OCI-LY1 (cell line): ENCODE results near the gene KCNJ14.
"Not testable (repeated sequence)": the region's sequence is repeated elsewhere in the genome, so short reads cannot be mapped to it uniquely, and the experiment has no call there.

Source experiments
- H2AFZ ChIP-seq: fragments of 200-600 bp; sonication (generic), shearing (Covaris generic); 2 replicates; pipeline ENCODE4 v1.6.0; 2014; ENCODE audit warnings: antibody characterized with exemption, mild to moderate bottlenecking, low read length
- H3F3A ChIP-seq: fragments of 200-600 bp; sonication (generic), shearing (Covaris generic); 2 replicates; pipeline ENCODE4 v1.6.0; 2014; ENCODE audit warnings: mild to moderate bottlenecking, antibody characterized with exemption, low read length, moderate library complexity; ENCODE audit not compliant: insufficient read depth
- H3K27ac ChIP-seq: fragments of 200-600 bp; sonication (generic); 2 replicates; pipeline ENCODE4 v1.5.1; 2014; ENCODE audit warnings: low read length, mixed run types, mild to moderate bottlenecking, low read depth; ENCODE audit not compliant: poor library complexity, severe bottlenecking
- H3K27me3 ChIP-seq: fragments of 200-600 bp; sonication (generic); 2 replicates; pipeline ENCODE4 v1.6.0; 2014; ENCODE audit warnings: antibody characterized with exemption, mild to moderate bottlenecking, low read length, moderate library complexity; ENCODE audit not compliant: insufficient read depth
- H3K36me3 ChIP-seq: fragments of 200-600 bp; sonication (generic); 2 replicates; pipeline ENCODE4 v1.6.1; 2014; ENCODE audit warnings: mild to moderate bottlenecking, antibody characterized with exemption, low read length, moderate library complexity, mixed read lengths; ENCODE audit not compliant: insufficient read depth
- H3K4me1 ChIP-seq: fragments of 200-600 bp; sonication (generic); 2 replicates; pipeline ENCODE4 v1.5.1; 2014; ENCODE audit warnings: mild to moderate bottlenecking, low read length, moderate library complexity; ENCODE audit not compliant: insufficient read depth, severe bottlenecking
- H3K4me2 ChIP-seq: fragments of 200-600 bp; sonication (generic), shearing (Covaris generic); 2 replicates; pipeline ENCODE4 v1.6.1; 2014; ENCODE audit warnings: low read length
- H3K4me3 ChIP-seq: fragments of 200-600 bp; sonication (generic); 2 replicates; pipeline ENCODE4 v1.5.1; 2014; ENCODE audit warnings: low read length, low read depth, mild to moderate bottlenecking, mixed read lengths; ENCODE audit not compliant: poor library complexity, severe bottlenecking
- H3K79me2 ChIP-seq: fragments of 200-600 bp; shearing (Covaris generic); 2 replicates; pipeline ENCODE4 v1.6.1; 2016; ENCODE audit warnings: mixed run types, low read length, mixed read lengths; ENCODE audit not compliant: insufficient read depth
- H3K9ac ChIP-seq: fragments of 200-600 bp; sonication (generic), shearing (Covaris generic); 2 replicates; pipeline ENCODE4 v1.6.1; 2014; ENCODE audit warnings: mild to moderate bottlenecking, low read length, mixed read lengths
- H3K9me2 ChIP-seq: fragments of 200-600 bp; sonication (generic), shearing (Covaris generic); 2 replicates; pipeline ENCODE4 v1.6.1; 2014; ENCODE audit warnings: low read depth, mild to moderate bottlenecking, low read length, mixed read lengths
- H3K9me3 ChIP-seq: fragments of 200-600 bp; shearing (Covaris generic); 2 replicates; pipeline ENCODE4 v1.6.1; 2014; ENCODE audit warnings: low read length, mixed read lengths
- H4K20me1 ChIP-seq: fragments of 200-600 bp; sonication (generic), shearing (Covaris generic); 2 replicates; pipeline ENCODE4 v1.6.0; 2016; ENCODE audit warnings: mild to moderate bottlenecking, low read length; ENCODE audit not compliant: insufficient read depth
- CTCF ChIP-seq: fragments of 200-600 bp; sonication (generic), shearing (Covaris generic); IDR thresholded peaks from 2 replicates; pipeline ENCODE4 v1.5.1; 2017; ENCODE audit warnings: mild to moderate bottlenecking, antibody characterized with exemption, low read length, moderate library complexity, mixed read lengths
- EZH2 ChIP-seq: fragments of 200-600 bp; sonication (generic), shearing (Covaris generic); IDR thresholded peaks from 2 replicates; pipeline ENCODE4 v1.8.0; 2017; ENCODE audit warnings: borderline replicate concordance, mixed run types, mild to moderate bottlenecking, antibody characterized with exemption, low read length, moderate library complexity, mixed read lengths

The KCNJ14 gene

GRCh38 chr19:48484247-48484893 is 29.0 kb downstream of the KCNJ14 start:
- Histone ChIP-seq H2AFZ (no peak overlapping the region), H4K20me1 (no peaks in the 10 kb centered on the region), H3K27ac (no peak overlapping the region), H3K9me3 (no peaks in the 10 kb centered on the region), H3K9me2 (no peaks in the 10 kb centered on the region), H3K4me3 (no peak overlapping the region), H3K9ac (no peak overlapping the region), H3K36me3 (peaks cover under 1% of the 10 kb centered on the region; the same call in 1 of the 2 replicates), H3K79me2 (no peaks in the 10 kb centered on the region), H3K27me3 (no peaks in the 10 kb centered on the region), H3F3A (no peaks in the 10 kb centered on the region), H3K4me1 (no peaks in the 10 kb centered on the region), H3K4me2 (no peak overlapping the region)
- TF ChIP-seq EZH2 = no peak
- TF ChIP-seq CTCF = no peak

GRCh38 chr19:48484931-48485612 is 29.7 kb downstream of the KCNJ14 start:
- no peaks in the 10 kb centered on the region for H3K79me2 ChIP-seq
- H2AFZ ChIP-seq = no peak overlapping the region
- no peaks in the 10 kb centered on the region for H3F3A ChIP-seq
- TF ChIP-seq CTCF = no peak
- TF ChIP-seq EZH2 = no peak
- no peak overlapping the region for H3K4me3 ChIP-seq
- no peak overlapping the region for H3K4me2 ChIP-seq
- H3K27ac ChIP-seq = no peak overlapping the region
- no peaks in the 10 kb centered on the region for H3K27me3 ChIP-seq
- H3K9me2 ChIP-seq = no peaks in the 10 kb centered on the region
- no peaks in the 10 kb centered on the region for H4K20me1 ChIP-seq
- no peak overlapping the region for H3K9ac ChIP-seq
- no peaks in the 10 kb centered on the region for H3K9me3 ChIP-seq
- no peaks in the 10 kb centered on the region for H3K36me3 ChIP-seq
- H3K4me1 ChIP-seq = no peaks in the 10 kb centered on the region

GRCh38 chr19:48486706-48487105 is 31.3 kb downstream of the KCNJ14 start:
- H3K27ac ChIP-seq, H3F3A ChIP-seq, H3K36me3 ChIP-seq: not testable (repeated sequence)

GRCh38 chr19:48487544-48487943 is 32.2 kb downstream of the KCNJ14 start:
- Histone ChIP-seq H3K4me1 (peaks cover 8% of the 10 kb centered on the region), H4K20me1 (no peaks in the 10 kb centered on the region), H3K9ac (no peak overlapping the region), H2AFZ (no peak overlapping the region), H3F3A (no peaks in the 10 kb centered on the region), H3K27ac (no peak overlapping the region), H3K36me3 (no peaks in the 10 kb centered on the region), H3K4me2 (no peak overlapping the region), H3K4me3 (no peak overlapping the region), H3K9me2 (no peaks in the 10 kb centered on the region), H3K9me3 (no peaks in the 10 kb centered on the region), H3K79me2 (no peaks in the 10 kb centered on the region), H3K27me3 (no peaks in the 10 kb centered on the region)
- TF ChIP-seq CTCF (no peak), EZH2 (no peak)

More at GRCh38 chr19:48486706-48487105, 31.3 kb downstream of the KCNJ14 start:
- H3K9me2 ChIP-seq, H3K9me3 ChIP-seq, H4K20me1 ChIP-seq, H3K79me2 ChIP-seq, H3K27me3 ChIP-seq, H3K4me1 ChIP-seq, H2AFZ ChIP-seq, H3K9ac ChIP-seq, H3K4me3 ChIP-seq, H3K4me2 ChIP-seq: not testable (repeated sequence)
